Fibroblast of skin of scalp (primary cell): ENCODE measurements around the gene ZNF622.

Source experiments
- DNase-seq: peaks from one replicate; pipeline ENCODE4 v3.0.0-alpha.2; 2013

ZNF622 gene

GRCh38 chr5:16428359-16428758 lies 37.2 kb downstream of the ZNF622 start:
- DNase-seq = no peak

- no peak for DNase-seq
Observed at GRCh38 chr5:16427587-16427986, 38.0 kb downstream of the ZNF622 start.

- DNase-seq = no peak
Observed at GRCh38 chr5:16418471-16418922, 47.1 kb downstream of the ZNF622 start.

- no peak for DNase-seq
Observed at GRCh38 chr5:16417398-16418074, 48.1 kb downstream of the ZNF622 start.

- DNase-seq = no peak
Observed at GRCh38 chr5:16414861-16415260, 50.7 kb downstream of the ZNF622 start.

GRCh38 chr5:16413166-16413860 lies 52.3 kb downstream of the ZNF622 start:
- no peak for DNase-seq

GRCh38 chr5:16412556-16412955 lies 53.0 kb downstream of the ZNF622 start:
- no peak for DNase-seq

GRCh38 chr5:16411741-16412455 lies 53.7 kb downstream of the ZNF622 start:
- DNase-seq = peak; percentile 19

GRCh38 chr5:16411235-16411634 lies 54.4 kb downstream of the ZNF622 start:
- DNase-seq = no peak

- no peak for DNase-seq
Observed at GRCh38 chr5:16410338-16410737, 55.3 kb downstream of the ZNF622 start.

- DNase-seq = no peak
Observed at GRCh38 chr5:16406630-16407029, 59.0 kb downstream of the ZNF622 start.

GRCh38 chr5:16406023-16406422 lies 59.6 kb downstream of the ZNF622 start:
- no peak for DNase-seq
